Left lung (tissue), 10 donors: ENCODE data around the gene NFIX. TPM values are rescaled to one million over a fixed set of nuclear protein-coding genes. Genes with fewer than 3 reads are reported as not detected.

Experiments used
- ATAC-seq: fragments of 200-7000 bp; cut with Tn5 transposase; one replicate; pipeline ENCODE4 v1.9.1; 2020; ENCODE audit warnings: moderate library complexity
- DNase-seq, 4 donors: peaks; one replicate each; pipeline ENCODE4 v3.0.0-alpha.2; 2013 to 2020
- H3K27ac ChIP-seq, 2 donors: fragments of 200-600 bp; sonication (generic) in 1 of 2; one replicate each; pipeline versions ENCODE4 v1.5.0 to v1.8.0; 2020 to 2021
- H3K27me3 ChIP-seq, 2 donors: fragments of 200-600 bp; sonication (generic) in 1 of 2; one replicate each; pipeline versions ENCODE4 v1.5.0 to v1.8.0; 2020 to 2021
- H3K36me3 ChIP-seq, 2 donors: fragments of 200-600 bp; sonication (generic) in 1 of 2; one replicate each; pipeline versions ENCODE4 v1.5.0 to v1.8.0; 2020 to 2021
- H3K4me1 ChIP-seq, 2 donors: fragments of 200-600 bp; one replicate each; pipeline ENCODE4 v1.8.0; 2021
- H3K4me3 ChIP-seq, 2 donors: fragments of 200-600 bp; sonication (generic) in 1 of 2; one replicate each; pipeline versions ENCODE4 v1.5.0 to v1.8.0; 2020 to 2021; ENCODE audit warnings: mild to moderate bottlenecking in 1 of 2
- H3K9me3 ChIP-seq, 2 donors: fragments of 200-600 bp; sonication (generic) in 1 of 2; one replicate each; pipeline versions ENCODE4 v1.5.0 to v1.8.0; 2020 to 2021
- CTCF ChIP-seq, 2 donors: fragments of 200-600 bp; sonication (generic) in 1 of 2; IDR thresholded peaks; one replicate each; pipeline versions ENCODE4 v1.5.0 to v1.8.0; 2021; ENCODE audit warnings: antibody characterized with exemption in 2 of 2
- intact Hi-C, 2 donors: fragments of 100-400 bp; cut with DNase I; formaldehyde crosslinking; loops; one replicate each; pipeline versions ENCODE4 v1.11.2 to v1.14.2; 2022
- polyA plus RNA-seq, 6 donors: library from polyadenylated mRNA; unstranded; fragments of 120-200 nt; gene quantifications; one replicate each; pipeline ENCODE4 v1.2.1, GENCODE V29; 2013; ENCODE audit not compliant: insufficient read length in 6 of 6
- total RNA-seq, 2 donors: library from RNA; stranded (reverse); fragmentation: NEBNext Ultra II Directional; extraction: Animal tissue kit (Norgen Biotek cat#: 25700); gene quantifications; one replicate each; pipeline ENCODE4 v1.2.1, GENCODE V29; 2021
- donor health status: DM: no; HTN: yes; CAD: no.
- donor health status: DM: no; HTN: no; CAD: no.

Gene NFIX
- total and polyA plus RNA-seq, 8 donors = 92.6 to 237 (median 123) TPM

DNA sequence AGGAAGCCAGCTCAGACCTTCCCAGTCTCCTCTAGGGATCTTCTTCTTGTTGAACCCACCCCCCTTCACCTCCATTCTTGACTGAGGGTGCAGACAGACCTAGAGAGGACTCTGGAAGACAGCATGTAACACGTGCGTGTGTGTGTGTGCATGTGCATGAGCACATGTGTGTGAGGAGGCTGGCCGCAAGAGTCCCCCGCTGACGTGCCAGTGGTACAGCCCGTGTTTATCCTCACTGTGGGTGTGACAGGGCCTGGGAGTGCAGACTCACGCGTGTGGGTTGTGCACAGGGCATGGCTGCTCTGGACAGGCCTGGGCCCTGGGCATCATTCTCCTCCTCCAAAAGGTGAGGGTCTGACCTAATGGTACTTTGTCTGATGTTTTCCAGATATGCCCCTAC is 81.0 kb downstream of the NFIX start:
- no peak for ATAC-seq
- Histone ChIP-seq H3K27ac (no peak overlapping the region), H3K4me3 (no peak overlapping the region), H3K27me3 (no peaks in the 10 kb centered on the region), H3K9me3 (no peaks in the 10 kb centered on the region), H3K36me3 (peaks cover 0 to 28% of the 10 kb centered on the region in 2 donors), H3K4me1 (peaks cover 17 to 37% of the 10 kb centered on the region in 2 donors)
- intact Hi-C loops = no loop called here
- no peak for TF ChIP-seq CTCF (IDR thresholded peaks at IDR 0.05)
- no peak for DNase-seq

- DNase-seq (no peak), ATAC-seq (no peak)
- Histone ChIP-seq H3K4me1 (peaks cover 17 to 37% of the 10 kb centered on the region in 2 donors), H3K9me3 (no peaks in the 10 kb centered on the region), H3K4me3 (no peak overlapping the region), H3K27ac (no peak overlapping the region), H3K27me3 (no peaks in the 10 kb centered on the region), H3K36me3 (peaks cover 0 to 28% of the 10 kb centered on the region in 2 donors)
- intact Hi-C loops = no loop called here
- TF ChIP-seq CTCF (IDR thresholded peaks at IDR 0.05) = no peak
These were observed 81.5 kb downstream of the NFIX start for GRCh38 chr19:13076787-13077186.

DNA sequence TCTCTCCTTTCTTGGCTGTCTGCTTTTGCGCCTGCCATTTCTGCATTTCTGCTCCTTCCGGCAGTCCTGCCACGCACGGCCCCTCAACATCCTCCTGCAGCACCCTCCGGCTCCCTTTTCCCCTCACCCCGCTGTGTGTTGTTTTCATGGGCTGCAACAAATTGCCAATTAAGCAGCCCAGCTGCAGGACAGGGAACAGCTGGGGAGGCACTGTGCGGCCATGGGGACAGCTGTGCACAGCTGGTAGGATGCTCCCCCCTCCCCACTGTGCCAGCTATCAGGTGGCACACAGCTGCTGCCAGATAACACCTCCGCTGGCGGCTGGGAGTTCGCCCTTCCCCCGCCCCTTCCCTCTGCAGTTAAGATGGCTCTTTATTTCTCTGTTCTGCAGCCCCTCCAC is 82.0 kb downstream of the NFIX start:
- ATAC-seq = no peak
- Histone ChIP-seq H3K27ac (no peak overlapping the region), H3K4me1 (peaks cover 20 to 37% of the 10 kb centered on the region in 2 donors), H3K36me3 (peaks cover 0 to 28% of the 10 kb centered on the region in 2 donors), H3K27me3 (no peaks in the 10 kb centered on the region), H3K9me3 (no peaks in the 10 kb centered on the region), H3K4me3 (no peak overlapping the region)
- no peak for DNase-seq
- TF ChIP-seq CTCF (IDR thresholded peaks at IDR 0.05) = no peak
- intact Hi-C loops = no loop called here

- Histone ChIP-seq H3K4me3 (no peak overlapping the region), H3K27ac (peak overlapping the region; percentile 47 to 65), H3K36me3 (peaks cover 0 to 36% of the 10 kb centered on the region in 2 donors), H3K27me3 (no peaks in the 10 kb centered on the region), H3K9me3 (no peaks in the 10 kb centered on the region), H3K4me1 (peaks cover 20 to 41% of the 10 kb centered on the region in 2 donors)
- no peak for ATAC-seq
- TF ChIP-seq CTCF (IDR thresholded peaks at IDR 0.05) = no peak
- intact Hi-C loops = no loop called here
- no peak for DNase-seq
These were observed 83.1 kb downstream of the NFIX start for GRCh38 chr19:13078381-13078780.

DNA sequence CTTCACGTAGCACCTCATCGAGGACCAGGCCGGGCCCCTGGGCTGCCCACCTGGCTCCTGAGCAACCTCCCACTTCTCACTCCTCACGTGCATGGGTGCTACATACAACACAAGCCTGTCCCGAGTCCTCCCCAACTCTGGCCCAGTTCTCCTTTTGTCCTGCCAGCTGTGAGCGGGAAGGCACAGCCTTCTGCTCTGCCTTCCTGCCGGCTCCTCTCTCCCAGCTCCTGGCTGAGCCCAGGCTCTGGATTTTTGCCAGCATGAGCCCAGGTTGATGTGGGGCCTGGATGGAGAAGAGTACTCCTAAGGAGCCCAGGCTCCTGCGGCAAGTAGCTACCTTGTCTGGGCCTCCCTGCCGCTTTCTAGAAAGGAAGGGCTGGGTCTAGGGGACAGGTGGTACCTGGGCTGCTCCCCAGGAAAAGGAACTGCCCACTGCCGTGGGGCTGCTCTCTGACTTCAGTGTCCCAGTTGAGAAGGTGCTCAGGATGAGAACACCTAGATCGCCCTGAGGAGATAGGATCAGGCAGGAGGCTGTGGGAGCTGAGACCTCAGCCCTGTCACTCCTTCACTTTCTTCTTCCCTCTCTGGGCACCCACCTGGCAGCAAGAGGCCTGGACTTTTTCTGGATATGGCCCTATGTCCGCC is 83.7 kb downstream of the NFIX start:
- DNase-seq (no peak), ATAC-seq (peak; percentile 49)
- intact Hi-C loops = no loop called here
- peaks cover 20 to 41% of the 10 kb centered on the region in 2 donors for H3K4me1 ChIP-seq
- H3K4me3 ChIP-seq = no peak overlapping the region
- peaks cover 0 to 34% of the 10 kb centered on the region in 2 donors for H3K36me3 ChIP-seq
- no peaks in the 10 kb centered on the region for H3K9me3 ChIP-seq
- no peak for TF ChIP-seq CTCF (IDR thresholded peaks at IDR 0.05)
- H3K27me3 ChIP-seq = no peaks in the 10 kb centered on the region
- peak overlapping the region; percentile 47 to 65 for H3K27ac ChIP-seq
